Measurements from ENCODE around the gene CCDC197. TPM values are rescaled to one million over a fixed set of nuclear protein-coding genes. Genes with fewer than 3 reads are reported as not detected.

CCDC197 gene
- total RNA-seq, 2 donors from 2014 or later, result not detected

DNA sequence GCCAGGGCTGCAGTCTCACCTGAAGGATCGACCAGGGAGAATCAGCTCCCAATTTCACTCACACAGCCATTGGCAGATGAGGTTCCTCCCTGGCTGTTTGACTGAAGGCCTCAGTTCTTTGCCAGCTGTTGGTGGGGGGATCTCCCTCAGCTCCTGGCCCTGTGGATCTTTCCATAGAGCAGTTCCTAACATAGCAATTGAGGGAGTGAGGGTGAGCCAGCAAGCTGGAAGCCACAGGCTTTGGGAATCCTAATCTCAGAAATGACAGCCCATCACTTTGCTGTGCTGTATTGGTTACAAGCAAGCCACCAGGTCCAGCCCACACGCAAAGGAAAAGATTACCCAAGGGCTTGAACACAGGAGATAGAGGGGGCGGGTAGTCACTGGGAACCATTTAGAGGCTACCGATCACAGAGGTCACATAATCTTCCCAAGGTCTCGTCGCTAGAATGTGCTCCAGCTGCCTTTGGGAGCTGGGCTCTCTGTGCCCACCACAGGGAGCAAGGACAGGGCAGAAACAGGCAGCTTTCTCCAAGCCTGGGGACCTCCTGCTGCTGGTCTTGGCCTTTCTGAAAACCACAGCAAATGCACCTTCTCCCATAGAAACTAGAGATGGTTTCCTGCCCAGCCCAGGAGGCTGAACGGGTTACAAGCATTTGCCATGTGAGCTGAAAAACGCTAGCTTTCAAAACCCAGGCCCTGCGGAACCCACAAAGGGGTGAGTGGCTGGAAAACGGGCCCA lies 24.5 kb downstream of the CCDC197 start:
- H3K9ac ChIP-seq (ENCODE audit: extremely low read depth, low read length, poor library complexity, severe bottlenecking), result no peak overlapping the region
- TF ChIP-seq, protein P1, sequence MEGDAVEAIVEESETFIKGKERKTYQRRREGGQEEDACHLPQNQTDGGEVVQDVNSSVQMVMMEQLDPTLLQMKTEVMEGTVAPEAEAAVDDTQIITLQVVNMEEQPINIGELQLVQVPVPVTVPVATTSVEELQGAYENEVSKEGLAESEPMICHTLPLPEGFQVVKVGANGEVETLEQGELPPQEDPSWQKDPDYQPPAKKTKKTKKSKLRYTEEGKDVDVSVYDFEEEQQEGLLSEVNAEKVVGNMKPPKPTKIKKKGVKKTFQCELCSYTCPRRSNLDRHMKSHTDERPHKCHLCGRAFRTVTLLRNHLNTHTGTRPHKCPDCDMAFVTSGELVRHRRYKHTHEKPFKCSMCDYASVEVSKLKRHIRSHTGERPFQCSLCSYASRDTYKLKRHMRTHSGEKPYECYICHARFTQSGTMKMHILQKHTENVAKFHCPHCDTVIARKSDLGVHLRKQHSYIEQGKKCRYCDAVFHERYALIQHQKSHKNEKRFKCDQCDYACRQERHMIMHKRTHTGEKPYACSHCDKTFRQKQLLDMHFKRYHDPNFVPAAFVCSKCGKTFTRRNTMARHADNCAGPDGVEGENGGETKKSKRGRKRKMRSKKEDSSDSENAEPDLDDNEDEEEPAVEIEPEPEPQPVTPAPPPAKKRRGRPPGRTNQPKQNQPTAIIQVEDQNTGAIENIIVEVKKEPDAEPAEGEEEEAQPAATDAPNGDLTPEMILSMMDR (conservative IDR thresholded peaks at IDR 0.05), result no peak
- no peaks in the 10 kb centered on the region for H3K27me3 ChIP-seq (ENCODE audit: control insufficient read depth, insufficient read depth, low read length, poor library complexity, severe bottlenecking)
- no peak for DNase-seq
- H3K9me3 ChIP-seq (ENCODE audit: control insufficient read depth, low read length), result no peaks in the 10 kb centered on the region
- no peaks in the 10 kb centered on the region for H3K36me3 Mint-ChIP-seq (ENCODE audit: low read depth)
- peaks cover 17% of the 10 kb centered on the region for H3K4me1 Mint-ChIP-seq
- no peak overlapping the region for H3K4me3 ChIP-seq (ENCODE audit: low read length)
- no peaks in the 10 kb centered on the region for H3K36me3 ChIP-seq (ENCODE audit: control insufficient read depth, insufficient read depth, low read length)
- no peak overlapping the region for H3K27ac Mint-ChIP-seq
- peaks cover 9% of the 10 kb centered on the region for H3K27me3 Mint-ChIP-seq (ENCODE audit: insufficient read depth)
- H3K4me1 ChIP-seq (ENCODE audit: control insufficient read depth, insufficient read depth, low read length), result peaks cover 8% of the 10 kb centered on the region
- WGBS, 2 experiments (ENCODE audit: insufficient coverage in 1 of 2, insufficient read length in 1 of 2), result 75 to 79% methylated on average over 6 to 10 of the region's 10 CpGs
- no peaks in the 10 kb centered on the region for H3K9me3 Mint-ChIP-seq
- H3K4me3 Mint-ChIP-seq, result no peak overlapping the region
- H3K27ac ChIP-seq (ENCODE audit: low read depth, low read length), result no peak overlapping the region

DNA sequence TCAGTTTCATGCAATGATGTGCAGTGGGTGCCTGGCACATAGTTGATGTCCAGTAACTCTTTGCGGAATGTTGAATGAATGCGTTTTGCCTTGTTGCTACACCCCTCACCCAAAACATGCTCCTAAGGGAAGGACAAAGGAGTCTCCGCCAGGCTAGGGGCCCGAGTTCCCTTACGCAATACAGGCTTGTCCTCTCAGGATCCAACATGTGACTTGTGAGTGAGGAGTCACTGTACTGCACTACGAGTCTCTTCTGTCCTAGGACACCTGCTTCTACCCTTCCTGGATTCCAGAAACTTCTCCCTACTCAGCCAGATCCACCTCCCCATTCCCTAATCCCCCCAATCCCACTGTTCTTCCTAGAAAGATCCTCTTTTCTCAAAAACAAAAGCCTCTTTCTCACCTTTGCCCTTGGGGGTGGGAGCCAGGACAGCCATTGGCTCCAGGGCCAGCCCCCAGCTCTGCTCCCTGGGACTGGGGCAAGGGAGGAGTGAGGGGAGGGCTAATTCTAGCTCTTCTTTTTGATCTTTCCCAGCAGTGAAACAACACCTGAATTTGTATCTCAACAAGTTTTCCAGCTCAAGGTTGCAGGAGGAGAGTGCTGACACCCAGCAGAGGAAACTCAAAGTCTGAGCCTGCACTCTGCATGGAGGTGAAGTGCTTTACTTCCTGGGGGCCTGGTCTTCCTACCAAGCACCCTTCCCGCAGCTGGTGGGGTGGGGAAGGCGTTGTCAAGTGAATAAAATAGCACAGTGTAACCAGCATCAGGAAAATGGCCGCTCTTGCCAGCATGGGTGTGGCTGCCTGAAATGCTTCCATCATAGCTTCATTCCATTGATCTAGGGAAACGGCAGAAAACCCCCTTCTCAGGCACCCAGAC lies 25.7 kb downstream of the CCDC197 start:
- TF ChIP-seq, protein P1 (conservative IDR thresholded peaks at IDR 0.05), result no peak
- no peak overlapping the region for H3K27ac Mint-ChIP-seq
- no peak for DNase-seq

DNA sequence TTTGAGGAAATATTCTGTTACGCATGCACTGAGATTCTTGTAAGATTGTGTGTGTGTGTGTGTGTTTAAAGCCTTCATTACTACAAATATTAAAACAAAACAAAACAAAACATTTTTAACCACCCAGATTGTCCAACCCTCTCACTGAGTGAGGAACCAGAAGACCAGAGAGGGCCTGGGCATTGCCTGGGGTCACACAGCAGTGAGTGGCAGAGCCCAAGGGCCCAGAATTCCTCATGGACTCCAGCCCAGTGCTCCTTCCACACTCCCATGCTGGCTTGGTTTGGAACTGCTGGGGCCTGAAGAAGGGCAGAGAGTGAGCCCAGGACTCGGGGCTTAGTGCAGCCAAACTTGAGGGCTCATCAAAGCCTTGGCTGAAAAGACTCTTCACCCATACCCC lies 27.4 kb downstream of the CCDC197 start:
- H3K27me3 Mint-ChIP-seq (ENCODE audit: insufficient read depth), result no peaks in the 10 kb centered on the region
- Histone ChIP-seq H3K27ac (ENCODE audit: low read depth, low read length) (no peak overlapping the region), H3K4me1 (ENCODE audit: control insufficient read depth, insufficient read depth, low read length) (peaks cover 8% of the 10 kb centered on the region), H3K36me3 (ENCODE audit: control insufficient read depth, insufficient read depth, low read length) (no peaks in the 10 kb centered on the region), H3K27me3 (ENCODE audit: control insufficient read depth, insufficient read depth, low read length, poor library complexity, severe bottlenecking) (no peaks in the 10 kb centered on the region), H3K9me3 (ENCODE audit: control insufficient read depth, low read length) (no peaks in the 10 kb centered on the region), H3K9ac (ENCODE audit: extremely low read depth, low read length, poor library complexity, severe bottlenecking) (no peak overlapping the region), H3K4me3 (ENCODE audit: low read length) (no peak overlapping the region)
- peaks cover 21% of the 10 kb centered on the region for H3K4me1 Mint-ChIP-seq
- no peak overlapping the region for H3K27ac Mint-ChIP-seq
- 95 to 100% methylated on average over 1 to 2 of the region's 2 CpGs for WGBS, 2 experiments (ENCODE audit: insufficient coverage in 1 of 2, insufficient read length in 1 of 2)
- H3K9me3 Mint-ChIP-seq, result no peaks in the 10 kb centered on the region
- TF ChIP-seq, protein P1 (conservative IDR thresholded peaks at IDR 0.05), result no peak
- no peaks in the 10 kb centered on the region for H3K36me3 Mint-ChIP-seq (ENCODE audit: low read depth)
- H3K4me3 Mint-ChIP-seq, result no peak overlapping the region
- DNase-seq, result no peak

More for the DNA sequence above, 25.7 kb downstream of the CCDC197 start:
- no peaks in the 10 kb centered on the region for H3K9me3 Mint-ChIP-seq
- H3K4me1 Mint-ChIP-seq, result peaks cover 17% of the 10 kb centered on the region
- Histone ChIP-seq H3K9me3 (ENCODE audit: control insufficient read depth, low read length) (no peaks in the 10 kb centered on the region), H3K27me3 (ENCODE audit: control insufficient read depth, insufficient read depth, low read length, poor library complexity, severe bottlenecking) (no peaks in the 10 kb centered on the region), H3K27ac (ENCODE audit: low read depth, low read length) (no peak overlapping the region), H3K4me1 (ENCODE audit: control insufficient read depth, insufficient read depth, low read length) (peaks cover 8% of the 10 kb centered on the region), H3K4me3 (ENCODE audit: low read length) (no peak overlapping the region), H3K9ac (ENCODE audit: extremely low read depth, low read length, poor library complexity, severe bottlenecking) (no peak overlapping the region), H3K36me3 (ENCODE audit: control insufficient read depth, insufficient read depth, low read length) (no peaks in the 10 kb centered on the region)
- H3K36me3 Mint-ChIP-seq (ENCODE audit: low read depth), result no peaks in the 10 kb centered on the region
- 81 to 86% methylated on average over 5 to 10 of the region's 10 CpGs for WGBS, 2 experiments (ENCODE audit: insufficient coverage in 1 of 2, insufficient read length in 1 of 2)
- H3K27me3 Mint-ChIP-seq (ENCODE audit: insufficient read depth), result peaks cover 3% of the 10 kb centered on the region
- no peak overlapping the region for H3K4me3 Mint-ChIP-seq
